Uterus (tissue), 2 donors: Measurements from ENCODE around the gene MTUS2.

Experiments
- CTCF ChIP-seq, 4 experiments: fragments of 200-600 bp in 2 of 4; fragments of 450-650 bp in 2 of 4; sonication (generic) in 2 of 4; IDR thresholded peaks; one replicate each; pipeline ENCODE4 v1.5.1; 2016 to 2019; ENCODE audit warnings: antibody characterized with exemption in 4 of 4, mild to moderate bottlenecking in 2 of 4, moderate library complexity in 1 of 4
- POLR2A ChIP-seq, 2 donors: fragments of 450-650 bp; IDR thresholded peaks; one replicate each; pipeline ENCODE4 v1.6.1; 2016; ENCODE audit warnings: antibody characterized with exemption in 2 of 2, mild to moderate bottlenecking in 1 of 2, moderate library complexity in 1 of 2

DNA sequence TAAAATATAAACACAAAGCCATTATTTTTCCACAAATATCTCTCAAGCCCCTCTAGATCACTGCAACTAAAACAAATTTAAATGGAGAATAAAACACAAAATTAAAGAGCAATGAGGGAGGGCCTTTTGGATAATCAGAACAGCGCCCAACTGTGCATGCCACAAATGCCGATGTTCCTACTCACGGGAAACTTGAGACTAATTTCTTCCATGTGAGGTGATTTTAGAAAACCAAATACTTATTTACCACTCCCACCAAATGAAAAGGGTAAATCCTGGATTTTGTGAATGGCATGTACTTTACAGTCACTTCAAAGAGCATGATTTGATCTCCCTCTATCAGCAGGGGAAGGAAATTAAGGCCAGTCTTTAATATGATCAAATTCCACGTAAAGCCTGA is 700.5 kb downstream of the MTUS2 start:
- TF ChIP-seq CTCF (IDR thresholded peaks at IDR 0.05) (no peak), POLR2A (IDR thresholded peaks at IDR 0.05) (no peak)
